GM20000 (cell line): ENCODE results near the gene HOXD9.

Experiments
- DNase-seq: peaks from one replicate; pipeline ENCODE4 v3.0.0; 2012; ENCODE audit warnings: low spot score
- CTCF ChIP-seq: IDR thresholded peaks from 2 replicates; pipeline ENCODE4 v1.5.1; 2012; ENCODE audit warnings: mild to moderate bottlenecking, control low read depth; ENCODE audit errors: extremely low read depth, missing control alignments

The HOXD9 gene

DNA sequence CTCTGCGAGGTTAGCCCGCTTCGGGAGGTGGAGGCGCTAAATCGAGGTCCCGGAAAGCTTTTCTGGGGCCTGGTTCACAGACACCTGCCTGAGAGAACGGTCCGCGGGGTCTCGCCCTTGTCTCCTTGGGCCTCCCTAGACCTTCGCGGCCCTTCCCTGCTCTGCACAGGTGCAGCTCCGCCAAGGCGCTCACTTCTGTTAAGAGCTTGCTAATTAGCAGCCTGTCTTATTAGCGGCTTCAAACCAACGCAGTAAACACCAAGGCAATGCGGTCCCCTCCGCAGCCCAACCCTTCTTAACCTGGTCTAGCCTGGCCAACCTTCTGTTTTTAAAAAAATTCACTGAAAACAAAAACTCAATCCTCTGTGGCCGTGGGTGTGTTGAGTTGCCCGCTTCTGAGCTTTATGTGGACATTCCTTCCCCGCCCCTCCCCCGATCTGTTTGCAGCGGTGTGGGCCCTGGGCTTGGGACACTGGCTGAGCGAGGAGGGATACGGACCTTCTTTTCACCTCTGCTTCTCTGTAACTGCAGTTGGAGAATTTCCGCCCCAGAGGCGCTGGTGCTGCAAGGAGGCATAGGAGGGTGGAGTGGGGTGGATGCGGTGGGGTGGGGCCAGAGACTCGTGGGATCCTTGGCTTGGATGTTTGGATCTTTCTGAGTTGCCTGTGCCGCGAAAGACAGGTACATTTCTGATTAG is 25.4 kb downstream of the HOXD9 start:
- TF ChIP-seq CTCF = no peak
- no peak for DNase-seq

DNA sequence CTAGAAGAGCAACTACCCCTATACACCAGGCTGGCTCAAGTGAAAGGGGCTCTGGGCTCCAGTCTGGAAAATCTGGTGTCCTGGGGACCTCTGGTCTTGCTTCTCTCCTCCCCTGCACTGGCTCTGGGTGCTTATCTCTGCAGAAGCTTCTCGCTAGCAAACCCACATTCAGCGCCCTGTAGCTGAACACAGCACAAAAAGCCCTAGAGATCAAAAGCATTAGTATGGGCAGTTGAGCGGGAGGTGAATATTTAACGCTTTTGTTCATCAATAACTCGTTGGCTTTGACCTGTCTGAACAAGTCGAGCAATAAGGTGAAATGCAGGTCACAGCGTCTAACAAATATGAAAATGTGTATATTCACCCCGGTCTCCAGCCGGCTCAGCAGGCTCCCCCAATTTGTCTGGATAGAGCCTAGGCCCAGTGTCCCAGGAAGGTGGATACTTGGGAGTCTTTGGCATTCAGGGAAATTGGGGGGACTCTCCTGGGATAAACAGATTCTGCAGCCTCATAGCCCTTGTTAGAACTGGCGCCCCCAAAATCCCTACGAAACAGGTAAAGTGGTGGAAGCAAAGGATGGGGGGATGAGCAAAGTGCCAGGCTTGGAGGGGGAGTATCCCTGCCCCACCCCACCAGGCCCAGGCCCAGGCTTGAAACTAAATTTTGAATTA is 26.4 kb downstream of the HOXD9 start:
- no peak for DNase-seq
- no peak for TF ChIP-seq CTCF

- DNase-seq = no peak
- TF ChIP-seq CTCF = no peak
Measured at GRCh38 chr2:176149481-176149938, 27.0 kb downstream of the HOXD9 start.

DNA sequence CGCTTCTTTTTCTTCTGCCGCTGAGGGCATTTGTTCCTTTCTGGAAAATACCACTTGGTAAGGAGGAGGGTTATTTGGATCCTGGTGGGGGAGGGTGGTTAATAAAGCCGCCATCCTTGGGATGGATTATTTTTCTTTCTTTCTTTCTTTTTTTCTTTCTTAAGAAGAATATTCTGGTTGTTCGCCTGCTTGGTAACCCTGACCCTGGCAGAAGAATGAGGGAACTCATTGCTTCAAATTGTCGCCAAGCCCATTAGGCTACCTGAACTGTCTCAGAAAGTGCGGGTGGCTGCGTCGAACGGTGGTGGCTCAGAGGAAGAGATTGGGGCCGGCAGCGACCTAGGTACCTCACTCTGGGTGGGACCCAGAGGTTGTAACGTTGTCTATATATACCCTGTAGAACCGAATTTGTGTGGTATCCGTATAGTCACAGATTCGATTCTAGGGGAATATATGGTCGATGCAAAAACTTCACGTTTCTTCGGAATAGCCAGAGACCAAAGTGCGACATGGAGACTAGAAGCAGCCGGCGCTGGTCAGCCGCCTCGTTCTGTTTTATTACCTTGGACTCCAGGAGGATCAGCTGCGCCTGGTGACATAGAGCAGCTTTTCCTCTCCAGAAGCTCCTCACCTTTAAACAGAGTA is 27.5 kb downstream of the HOXD9 start:
- TF ChIP-seq CTCF = no peak
- no peak for DNase-seq

- no peak for TF ChIP-seq CTCF
- DNase-seq = no peak
Measured at GRCh38 chr2:176150584-176151441, 28.3 kb downstream of the HOXD9 start.

GRCh38 chr2:176151442-176152287 is 29.1 kb downstream of the HOXD9 start, which contains the start of gene HOXD4:
TSS of gene HOXD4 (plus strand) at chr2:176151550. CDS start at chr2:176151634, 84 bp downstream.
- no peak for DNase-seq
- TF ChIP-seq CTCF = no peak
